Naive thymus-derived CD8-positive, alpha-beta T cell (primary cell): ENCODE data around the gene GGACT. TPM values are rescaled to one million over a fixed set of nuclear protein-coding genes. Genes with fewer than 3 reads are reported as not detected.
"Not testable (repeated sequence)": the region's sequence is repeated elsewhere in the genome, so short reads cannot be mapped to it uniquely, and the experiment has no call there.

Experiments used
- ATAC-seq, 2 donors: fragments of 150-1000 bp; cut with Tn5 transposase in 1 of 2; sonication (Bioruptor Pico), chemical (Tn5 transposase) in 1 of 2; 1 replicate in 1 of 2; 2 replicates in 1 of 2; pipeline ENCODE4 v1.10.0; 2021; ENCODE audit warnings: mild to moderate bottlenecking in 2 of 2, moderate library complexity in 2 of 2
- POLR2A ChIA-PET: fragments of 350-600 bp; sonication (Branson Sonifier 250); formaldehyde crosslinking; loops from one replicate; lab custom pipeline; 2021; ENCODE audit warnings: antibody characterized with exemption; lab: Charles Lee
- DNase-seq, 10 donors: peaks; one replicate each; pipeline versions ENCODE4 v3.0.0 to v3.0.0-alpha.2; 2020 to 2022
- H3K27ac Mint-ChIP-seq, 10 donors: one replicate each; pipeline ENCODE4 v1.8.0; 2020 to 2022; ENCODE audit warnings: mild to moderate bottlenecking in 10 of 10, mixed read lengths in 10 of 10, moderate library complexity in 4 of 10, inconsistent platforms in 1 of 10
- H3K27me3 Mint-ChIP-seq, 5 donors: one replicate each; pipeline ENCODE4 v1.8.0; 2021 to 2022; ENCODE audit warnings: mixed read lengths in 5 of 5
- H3K36me3 Mint-ChIP-seq, 3 donors: one replicate each; pipeline ENCODE4 v1.8.0; 2020 to 2022; ENCODE audit warnings: mixed read lengths in 3 of 3, mild to moderate bottlenecking in 2 of 3, inconsistent platforms in 1 of 3
- H3K4me1 Mint-ChIP-seq, 4 donors: one replicate each; pipeline ENCODE4 v1.8.0; 2021 to 2022; ENCODE audit warnings: mixed read lengths in 4 of 4
- H3K4me3 Mint-ChIP-seq, 10 donors: one replicate each; pipeline ENCODE4 v1.8.0; 2020 to 2022; ENCODE audit warnings: mild to moderate bottlenecking in 10 of 10, mixed read lengths in 10 of 10, moderate library complexity in 6 of 10, inconsistent platforms in 1 of 10
- H3K9me3 Mint-ChIP-seq, 9 donors: one replicate each; pipeline ENCODE4 v1.8.0; 2020 to 2022; ENCODE audit warnings: mixed read lengths in 9 of 9, mild to moderate bottlenecking in 3 of 9, inconsistent platforms in 1 of 9, moderate library complexity in 1 of 9
- polyA plus RNA-seq, 3 donors: library from polyadenylated mRNA; unstranded; fragments of 300-500 nt; fragmentation: Illumina TruSeq; gene quantifications; one replicate each; pipeline ENCODE4 v1.2.3, GENCODE V29; 2021
- total RNA-seq, 8 experiments: library from RNA in 2 of 8; stranded (reverse) in 2 of 8; gene quantifications; one replicate each; pipeline ENCODE4 v1.2.3 and lab custom pipeline; 2021 to 2026

Gene GGACT
- total and polyA plus RNA-seq, 5 experiments from 2014 or later, result 3.5 to 10.4 (median 5.3) TPM

- DNase-seq, POLR2A ChIA-PET, ATAC-seq, H3K4me3 Mint-ChIP-seq, H3K9me3 Mint-ChIP-seq, H3K27me3 Mint-ChIP-seq: not testable (repeated sequence)
- peak overlapping the region in 1 of 10 donors; percentile 35 for H3K27ac Mint-ChIP-seq
- peaks cover 5 to 30% (median 26%) of the 10 kb centered on the region in 3 donors for H3K36me3 Mint-ChIP-seq
- peaks cover 6 to 13% (median 9%) of the 10 kb centered on the region in 4 donors for H3K4me1 Mint-ChIP-seq
These were observed 30.3 kb upstream of the GGACT start for GRCh38 chr13:100618897-100619296.

- POLR2A ChIA-PET, result no interaction called here
- H3K36me3 Mint-ChIP-seq, result peaks cover 6 to 28% (median 24%) of the 10 kb centered on the region in 3 donors
- ATAC-seq (no peak), DNase-seq (no peak)
- no peak overlapping the region for H3K4me3 Mint-ChIP-seq
- peaks cover 0 to 46% (median 9%) of the 10 kb centered on the region in 4 donors for H3K4me1 Mint-ChIP-seq
- no peaks in the 10 kb centered on the region for H3K27me3 Mint-ChIP-seq
- peaks cover 0 to 2% (median 0%) of the 10 kb centered on the region in 9 donors for H3K9me3 Mint-ChIP-seq
- no peak overlapping the region for H3K27ac Mint-ChIP-seq
These were observed 24.4 kb upstream of the GGACT start for GRCh38 chr13:100613031-100613430.

DNA sequence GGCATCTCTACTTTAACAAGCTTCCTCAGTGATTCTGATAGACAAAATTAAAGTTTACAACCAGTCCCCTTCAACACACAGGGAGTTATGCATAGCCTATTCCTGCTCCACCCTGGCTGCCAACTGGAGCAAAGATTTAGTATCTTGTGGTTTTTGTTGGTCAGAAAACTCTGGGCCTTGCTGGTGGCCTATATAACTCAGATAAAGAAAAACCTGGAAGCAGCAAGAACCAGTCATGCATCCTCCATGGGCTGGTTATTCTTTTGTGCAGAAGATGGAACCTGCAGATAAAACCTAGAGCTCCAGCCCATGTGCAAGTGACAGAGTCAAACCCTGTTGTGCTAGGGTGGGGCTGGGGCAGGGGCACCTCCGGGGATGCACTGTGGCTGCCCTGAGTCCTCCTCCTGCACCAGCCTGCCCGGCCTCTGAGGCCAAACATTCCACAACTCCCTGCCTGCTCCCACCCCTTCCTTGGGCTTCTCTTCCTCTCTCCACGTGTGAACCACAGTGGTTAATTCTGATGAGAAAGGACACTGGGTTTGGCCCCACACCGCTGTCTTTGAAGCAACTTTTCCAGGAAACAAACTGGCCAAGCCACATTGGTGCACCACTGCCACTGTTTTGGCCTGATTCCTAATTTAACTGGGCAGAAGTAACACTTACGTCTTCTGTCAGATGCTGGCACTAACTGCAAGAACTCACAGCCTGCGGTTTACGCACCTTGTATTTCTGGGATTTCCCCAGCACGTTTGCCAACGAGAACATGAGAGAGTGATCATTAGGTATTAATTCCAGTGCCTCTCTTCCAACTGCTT lies 23.3 kb upstream of the GGACT start:
- Mint-ChIP-seq H3K27ac (no peak overlapping the region), H3K9me3 (peaks cover 0 to 2% (median 0%) of the 10 kb centered on the region in 9 donors), H3K4me1 (peaks cover 0 to 51% (median 9%) of the 10 kb centered on the region in 4 donors), H3K36me3 (peaks cover 6 to 36% (median 24%) of the 10 kb centered on the region in 3 donors), H3K27me3 (no peaks in the 10 kb centered on the region), H3K4me3 (peak overlapping the region in 1 of 10 donors; percentile 27)
- ATAC-seq (no peak), DNase-seq (no peak)
- POLR2A ChIA-PET, result no interaction called here

GRCh38 chr13:100610391-100611347 lies 22.1 kb upstream of the GGACT start:
- Mint-ChIP-seq H3K4me3 (no peak overlapping the region), H3K9me3 (no peaks in the 10 kb centered on the region), H3K27ac (peak overlapping the region in 4 of 10 donors; percentile 19 to 37 (median 28)), H3K27me3 (no peaks in the 10 kb centered on the region), H3K36me3 (peaks cover 6 to 43% (median 23%) of the 10 kb centered on the region in 3 donors), H3K4me1 (peaks cover 0 to 48% (median 9%) of the 10 kb centered on the region in 4 donors)
- no peak for DNase-seq
- POLR2A ChIA-PET, result no interaction called here
- ATAC-seq, result no peak

DNA sequence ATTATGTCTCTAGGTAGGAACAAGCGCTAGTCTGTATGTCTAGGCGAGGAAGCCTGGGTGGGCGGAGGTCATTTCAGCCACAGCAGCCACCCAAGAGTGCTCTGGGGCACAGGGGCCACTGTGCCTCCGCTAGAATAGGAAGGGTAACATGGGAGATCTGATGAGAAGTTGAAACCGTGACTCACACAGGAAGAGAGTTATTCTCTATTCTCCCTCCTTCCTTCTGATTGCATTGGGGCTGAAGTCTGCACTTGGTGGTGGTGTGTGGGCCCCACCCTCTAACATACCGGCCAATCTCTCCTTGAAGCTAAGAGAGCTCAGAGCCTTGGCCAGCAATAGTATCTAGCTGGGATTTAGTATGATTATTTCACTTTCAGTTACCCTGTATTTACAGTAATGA lies 20.3 kb upstream of the GGACT start:
- DNase-seq (no peak), ATAC-seq (no peak)
- Mint-ChIP-seq H3K27ac (peak overlapping the region in 5 of 10 donors; percentile 24 to 90 (median 51)), H3K36me3 (peaks cover 6 to 53% (median 23%) of the 10 kb centered on the region in 3 donors), H3K4me1 (peaks cover 0 to 48% (median 9%) of the 10 kb centered on the region in 4 donors), H3K9me3 (no peaks in the 10 kb centered on the region), H3K4me3 (peak overlapping the region in 1 of 10 donors; percentile 57), H3K27me3 (no peaks in the 10 kb centered on the region)
- POLR2A ChIA-PET, result no interaction called here

- DNase-seq, result no peak
- no peak for ATAC-seq
- no peaks in the 10 kb centered on the region for H3K27me3 Mint-ChIP-seq
- POLR2A ChIA-PET, result no interaction called here
- peak overlapping the region in 6 of 10 donors; percentile 1 to 90 (median 38) for H3K27ac Mint-ChIP-seq
- H3K9me3 Mint-ChIP-seq, result no peaks in the 10 kb centered on the region
- peaks cover 0 to 48% (median 9%) of the 10 kb centered on the region in 4 donors for H3K4me1 Mint-ChIP-seq
- H3K4me3 Mint-ChIP-seq, result no peak overlapping the region
- peaks cover 6 to 57% (median 26%) of the 10 kb centered on the region in 3 donors for H3K36me3 Mint-ChIP-seq
These were observed 19.9 kb upstream of the GGACT start for GRCh38 chr13:100608489-100608888.

GRCh38 chr13:100604918-100605710 lies 16.5 kb upstream of the GGACT start:
- no peak for ATAC-seq
- no peak overlapping the region for H3K27ac Mint-ChIP-seq
- peaks cover 0 to 35% (median 13%) of the 10 kb centered on the region in 3 donors for H3K36me3 Mint-ChIP-seq

GRCh38 chr13:100602493-100603111 lies 14.0 kb upstream of the GGACT start:
- no peaks in the 10 kb centered on the region for H3K27me3 Mint-ChIP-seq
- no peak overlapping the region for H3K4me3 Mint-ChIP-seq
- H3K4me1 Mint-ChIP-seq, result peaks cover 0 to 2% (median under 1%) of the 10 kb centered on the region in 4 donors
- POLR2A ChIA-PET, result no interaction called here
- peaks cover 0 to 26% (median 6%) of the 10 kb centered on the region in 3 donors for H3K36me3 Mint-ChIP-seq
- ATAC-seq, result no peak
- no peak for DNase-seq
- no peaks in the 10 kb centered on the region for H3K9me3 Mint-ChIP-seq
- peak overlapping the region in 1 of 10 donors; percentile 29 for H3K27ac Mint-ChIP-seq

More at GRCh38 chr13:100604918-100605710, 16.5 kb upstream of the GGACT start:
- Mint-ChIP-seq H3K4me1 (peaks cover 2 to 25% (median 6%) of the 10 kb centered on the region in 4 donors), H3K27me3 (no peaks in the 10 kb centered on the region), H3K9me3 (no peaks in the 10 kb centered on the region), H3K4me3 (no peak overlapping the region)
- POLR2A ChIA-PET, result no interaction called here
- no peak for DNase-seq

- DNase-seq (no peak), ATAC-seq (no peak)
- H3K4me1 Mint-ChIP-seq, result peaks cover 0 to 2% (median 0%) of the 10 kb centered on the region in 4 donors
- peaks cover 0 to 22% (median 3%) of the 10 kb centered on the region in 3 donors for H3K36me3 Mint-ChIP-seq
- no peaks in the 10 kb centered on the region for H3K27me3 Mint-ChIP-seq
- H3K4me3 Mint-ChIP-seq, result no peak overlapping the region
- POLR2A ChIA-PET, result no interaction called here
- H3K9me3 Mint-ChIP-seq, result no peaks in the 10 kb centered on the region
- peak overlapping the region in 1 of 10 donors; percentile 42 for H3K27ac Mint-ChIP-seq
These were observed 13.1 kb upstream of the GGACT start for GRCh38 chr13:100601716-100602115.

GRCh38 chr13:100600915-100601314 lies 12.3 kb upstream of the GGACT start:
- H3K4me1 Mint-ChIP-seq, result peaks cover 0 to 2% (median 0%) of the 10 kb centered on the region in 4 donors
- H3K9me3 Mint-ChIP-seq, result no peaks in the 10 kb centered on the region
- H3K4me3 Mint-ChIP-seq, result no peak overlapping the region
- DNase-seq (no peak), ATAC-seq (no peak)
- peak overlapping the region in 1 of 10 donors; percentile 42 for H3K27ac Mint-ChIP-seq
- H3K27me3 Mint-ChIP-seq, result no peaks in the 10 kb centered on the region
- H3K36me3 Mint-ChIP-seq, result peaks cover 0 to 16% (median 3%) of the 10 kb centered on the region in 3 donors
- POLR2A ChIA-PET, result no interaction called here

- H3K27me3 Mint-ChIP-seq, result no peaks in the 10 kb centered on the region
These were observed 11.9 kb upstream of the GGACT start for GRCh38 chr13:100600461-100600860.

More at GRCh38 chr13:100600461-100600860, 11.9 kb upstream of the GGACT start:
- H3K4me1 Mint-ChIP-seq, result peaks cover 0 to 2% (median 0%) of the 10 kb centered on the region in 4 donors
- DNase-seq, result no peak
- POLR2A ChIA-PET, result no interaction called here
- H3K9me3 Mint-ChIP-seq, result no peaks in the 10 kb centered on the region
- no peak overlapping the region for H3K27ac Mint-ChIP-seq
- no peak overlapping the region for H3K4me3 Mint-ChIP-seq
- peaks cover 0 to 13% (median 3%) of the 10 kb centered on the region in 3 donors for H3K36me3 Mint-ChIP-seq
- ATAC-seq, result no peak
